GM18951 (cell line): ENCODE results near the gene LMX1A.

Experiments used
- POLR2A ChIP-seq: IDR thresholded peaks from 4 replicates; pipeline ENCODE4 v1.6.1; 2011; ENCODE audit warnings: mild to moderate bottlenecking; ENCODE audit not compliant: insufficient read length, insufficient read depth; ENCODE audit errors: extremely low read depth
- in situ Hi-C: fragments of 300-500 bp; cut with MboI; formaldehyde crosslinking; loops from one replicate; pipeline ENCODE4 v1.12.0; 2022; ENCODE audit warnings: low sequenced_read_pairs, mixed read lengths, inconsistent platforms; ENCODE audit not compliant: unreplicated experiment

LMX1A gene

DNA sequence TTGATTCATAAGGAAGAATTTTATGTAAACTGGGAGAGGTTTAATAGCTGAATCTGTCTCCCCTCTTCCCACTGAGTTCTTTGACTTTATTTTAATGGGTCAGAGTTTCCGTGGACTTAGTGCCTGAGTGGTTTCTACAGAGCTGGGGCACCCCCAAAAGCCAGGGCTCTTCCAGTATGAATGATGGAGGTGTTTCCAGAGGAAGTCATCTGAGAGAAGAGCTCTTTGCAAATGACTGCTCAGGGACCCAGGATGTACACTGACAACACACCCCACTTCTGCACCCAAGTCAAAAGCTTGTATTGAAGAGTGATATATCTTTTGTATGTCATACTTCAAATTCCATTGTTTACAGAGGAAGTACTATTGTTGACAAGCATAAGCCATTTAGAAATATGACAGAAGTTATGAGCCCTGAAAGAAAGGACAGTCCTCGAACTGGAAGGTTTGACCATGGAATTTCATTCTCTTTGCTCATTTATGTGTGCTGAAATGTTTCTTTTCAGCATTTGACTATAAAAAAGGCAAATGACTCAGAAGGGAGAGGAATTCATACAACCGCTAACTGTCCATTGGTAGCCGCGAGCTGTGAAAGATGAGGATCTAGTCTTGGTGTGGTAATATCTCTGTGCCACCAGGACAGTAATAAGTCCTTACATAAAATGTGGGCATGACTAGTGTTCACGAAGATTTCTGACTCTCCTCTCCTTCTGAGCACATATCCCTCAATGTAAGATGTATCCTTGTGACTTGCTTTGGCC lies 25.4 kb upstream of the LMX1A start:
- TF ChIP-seq POLR2A = no peak
- in situ Hi-C loops = no loop called here

DNA sequence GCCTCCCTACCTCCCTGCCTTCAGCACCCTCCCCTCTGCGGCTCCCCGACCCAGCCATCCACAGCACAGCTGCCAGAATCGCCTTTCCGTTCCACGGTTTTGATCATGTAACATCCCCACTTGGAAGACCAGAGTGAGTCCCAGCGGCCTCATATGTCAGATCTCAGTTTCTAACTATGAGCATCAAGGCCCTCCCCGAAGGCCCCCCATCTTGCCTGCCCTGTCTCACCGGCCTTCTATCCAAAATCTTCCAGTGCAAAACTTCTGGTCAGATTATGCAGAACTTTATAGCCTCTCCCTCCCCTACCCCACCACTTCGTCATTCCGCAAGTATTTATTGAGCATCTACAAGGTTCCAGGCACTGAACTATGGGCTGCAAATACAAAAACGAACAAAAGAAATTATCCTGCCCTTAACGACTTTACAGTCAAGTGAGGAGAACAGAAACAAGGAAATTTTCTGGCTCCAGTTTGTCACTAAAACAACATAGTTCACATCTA lies 20.3 kb upstream of the LMX1A start:
- no peak for TF ChIP-seq POLR2A
- in situ Hi-C loops = no loop called here

DNA sequence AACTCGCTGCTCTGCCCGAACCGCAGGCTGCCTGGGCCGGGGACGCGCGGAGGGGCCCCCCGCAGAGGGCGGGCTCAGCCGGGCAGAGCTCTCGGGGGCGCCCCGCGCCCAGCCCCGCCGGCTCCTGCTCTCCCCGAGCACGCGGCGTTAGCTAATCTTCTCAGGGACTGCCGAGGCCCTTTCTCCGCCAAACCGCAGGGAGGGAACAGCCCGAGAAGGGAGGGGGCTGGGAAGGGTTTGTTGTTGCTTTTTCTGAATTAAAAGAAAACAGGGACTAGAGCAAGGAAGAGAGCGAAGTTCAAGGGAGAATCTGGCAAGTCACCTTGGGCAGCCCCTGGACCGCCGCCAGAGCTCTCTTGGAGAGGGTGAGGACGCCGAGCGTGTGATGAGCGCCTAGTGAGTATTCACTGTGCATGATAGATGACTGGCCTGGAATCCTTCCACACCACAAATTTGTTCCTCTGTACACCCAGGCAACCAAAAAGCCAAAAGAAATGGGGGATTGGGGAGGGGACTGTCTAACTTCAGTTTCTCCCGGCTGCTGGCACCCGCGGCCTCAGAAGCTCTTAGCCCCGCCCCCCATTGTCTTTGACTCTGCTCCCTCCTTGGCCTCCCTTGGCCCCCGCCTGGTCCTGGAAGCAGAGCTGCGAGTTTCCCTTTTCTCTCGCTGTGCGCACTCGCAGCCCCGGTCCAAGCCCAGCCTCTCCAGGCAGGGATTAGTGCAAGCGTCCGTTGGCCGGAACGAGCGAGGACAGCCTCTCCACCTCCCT lies 19.7 kb upstream of the LMX1A start:
- in situ Hi-C loops = no loop called here
- TF ChIP-seq POLR2A = no peak

DNA sequence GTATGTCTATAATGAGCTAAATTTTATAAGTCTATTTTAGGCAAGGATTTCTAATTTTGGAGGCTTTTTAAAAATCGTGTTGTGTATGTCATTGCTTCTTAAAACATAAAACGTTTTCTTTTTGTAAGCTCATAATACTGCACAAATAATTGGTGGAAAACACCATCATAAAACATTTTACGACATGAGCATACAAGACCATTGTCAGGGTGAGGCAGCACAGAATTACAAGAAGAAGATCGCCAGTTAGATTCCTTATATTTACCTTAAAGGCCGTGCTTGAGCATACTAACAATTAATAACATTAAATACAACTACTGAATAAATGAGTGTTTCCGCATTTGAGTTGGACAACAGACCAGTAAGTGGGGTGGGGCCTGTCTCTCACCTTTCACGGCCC lies 19.1 kb upstream of the LMX1A start:
- in situ Hi-C loops = no loop called here
- no peak for TF ChIP-seq POLR2A

DNA sequence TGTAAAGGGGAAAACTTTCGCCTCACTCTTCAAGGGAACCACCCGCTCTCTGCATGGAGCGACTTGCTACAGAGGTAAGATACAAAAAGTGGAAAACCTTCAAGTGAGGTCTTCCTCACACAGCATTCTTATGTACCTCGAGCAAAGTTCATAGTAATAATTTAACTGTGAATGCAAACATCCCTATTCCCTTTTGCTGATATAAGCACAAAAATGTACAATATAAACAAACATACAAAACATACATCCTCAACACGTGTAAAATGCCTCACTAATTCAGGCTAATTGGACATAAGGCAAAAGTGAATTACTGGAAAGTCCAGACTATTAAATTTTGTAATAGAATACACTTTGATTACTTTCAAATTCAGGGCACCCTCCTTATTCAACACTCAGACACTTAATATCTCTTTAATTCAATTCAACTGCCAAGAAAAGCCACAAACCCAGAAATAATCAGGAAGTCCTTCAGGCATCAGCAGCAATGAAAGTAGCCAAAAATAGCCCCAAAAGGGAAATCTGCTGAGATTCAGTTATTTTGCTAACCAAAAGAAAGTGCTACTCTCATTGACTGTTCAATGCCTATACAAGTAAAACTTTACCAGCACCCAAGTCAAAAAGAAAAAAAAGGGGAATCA lies 15.2 kb upstream of the LMX1A start:
- no peak for TF ChIP-seq POLR2A
- in situ Hi-C loops = no loop called here

DNA sequence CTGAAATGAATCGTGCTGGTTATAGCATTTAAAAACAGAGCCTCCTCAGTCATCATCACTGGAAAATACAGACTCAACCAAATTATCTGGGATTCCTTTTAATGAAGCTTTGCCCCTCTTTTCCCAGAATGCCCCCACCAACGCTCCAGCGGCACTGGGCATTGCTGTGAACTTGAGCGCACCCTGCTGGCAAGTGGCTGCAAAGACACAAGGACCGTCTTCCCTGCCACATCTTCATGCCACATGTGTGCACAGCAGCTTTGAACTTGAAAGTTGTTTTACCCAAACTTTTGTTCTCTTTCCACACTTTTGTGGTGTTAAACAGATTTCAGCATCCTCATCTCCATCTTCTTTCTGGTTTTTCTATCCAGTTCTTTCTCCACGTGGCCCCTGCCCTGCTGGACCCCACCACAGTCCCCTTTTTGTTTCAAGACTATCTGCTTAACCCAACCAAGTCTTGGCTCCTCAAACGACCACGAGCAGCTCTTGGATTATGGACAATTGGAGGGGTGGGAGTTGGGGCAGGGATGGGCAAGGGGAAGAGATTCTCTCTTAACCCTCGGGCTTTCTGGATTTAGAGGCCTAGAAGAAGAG lies 12.8 kb upstream of the LMX1A start:
- TF ChIP-seq POLR2A = no peak
- in situ Hi-C loops = no loop called here

DNA sequence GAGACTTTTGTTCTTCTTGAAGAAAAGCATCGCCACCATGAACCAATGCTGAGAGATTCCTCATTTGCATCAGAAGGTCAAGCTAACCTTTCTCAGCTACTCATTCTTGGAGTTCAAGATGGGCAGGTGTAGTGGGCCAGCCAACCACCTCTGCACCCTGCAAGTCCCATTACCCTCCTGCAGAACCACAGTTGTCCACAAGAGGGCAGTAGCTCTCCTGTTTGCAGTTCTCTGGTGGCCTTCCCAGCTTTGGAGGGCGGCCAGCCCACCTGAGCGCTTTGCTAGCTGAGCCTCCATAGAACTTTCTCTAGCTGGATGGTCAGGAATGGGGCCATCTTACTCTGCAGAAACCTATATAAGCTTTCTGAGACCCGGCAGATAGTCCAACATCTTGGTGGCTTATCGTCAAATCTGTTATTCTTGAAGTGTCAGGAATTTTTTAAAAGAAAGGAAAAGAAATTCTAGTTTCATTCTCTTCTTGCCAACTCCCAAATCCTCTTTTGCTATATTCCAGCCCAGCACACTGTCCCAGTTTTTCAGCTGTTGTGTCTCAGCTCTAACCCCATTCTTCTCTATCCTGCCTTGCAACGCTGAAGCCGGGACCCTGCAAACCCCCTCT lies 11.0 kb upstream of the LMX1A start:
- in situ Hi-C loops = no loop called here
- no peak for TF ChIP-seq POLR2A

DNA sequence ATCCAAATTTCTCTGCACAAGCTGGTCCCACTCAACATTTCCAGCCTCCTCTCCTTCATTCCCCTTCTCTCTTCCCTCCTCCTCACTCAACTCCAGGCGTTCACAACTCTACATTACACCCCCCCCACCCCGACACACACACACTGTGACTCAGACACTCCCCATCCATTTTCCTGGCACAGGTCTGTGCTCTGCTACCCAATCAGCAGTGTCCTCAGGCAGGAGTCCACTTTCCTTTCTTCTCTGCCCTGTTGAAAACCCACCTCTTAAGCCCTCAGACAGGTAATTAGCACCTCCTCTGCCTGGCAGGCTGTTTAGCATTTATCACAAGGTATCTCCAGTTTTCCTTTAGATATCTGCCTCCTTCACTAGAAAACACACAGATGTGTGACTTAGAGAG lies 8.8 kb upstream of the LMX1A start:
- no peak for TF ChIP-seq POLR2A
- in situ Hi-C loops = no loop called here

DNA sequence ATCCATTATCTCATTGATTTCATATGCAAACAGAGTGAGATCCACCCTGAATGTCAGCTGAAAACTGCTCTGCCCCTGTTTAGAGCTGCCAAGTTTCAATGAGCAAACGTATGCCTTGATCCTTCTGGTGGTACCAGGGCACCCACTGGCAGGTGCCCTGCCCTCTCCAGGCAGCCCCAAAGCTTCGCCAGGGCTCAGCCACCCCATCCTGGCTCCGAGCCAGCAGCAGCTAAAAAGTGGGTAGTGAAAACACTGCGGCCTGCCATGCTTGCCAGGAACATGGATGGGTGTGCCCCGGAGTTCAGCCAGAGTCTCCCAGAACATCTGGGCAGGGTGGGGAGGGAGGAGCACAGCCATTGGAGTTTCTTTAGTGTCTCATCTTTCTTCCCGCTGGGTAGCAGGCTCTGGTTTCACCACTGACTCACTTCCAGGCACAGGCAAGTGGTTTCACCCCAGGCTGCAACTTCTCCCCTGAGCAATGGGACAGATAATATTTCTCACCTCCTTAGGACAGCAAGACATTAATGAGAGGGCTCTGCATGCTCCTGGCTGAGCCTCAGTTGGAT lies 8.1 kb upstream of the LMX1A start:
- no peak for TF ChIP-seq POLR2A
- in situ Hi-C loops = no loop called here

DNA sequence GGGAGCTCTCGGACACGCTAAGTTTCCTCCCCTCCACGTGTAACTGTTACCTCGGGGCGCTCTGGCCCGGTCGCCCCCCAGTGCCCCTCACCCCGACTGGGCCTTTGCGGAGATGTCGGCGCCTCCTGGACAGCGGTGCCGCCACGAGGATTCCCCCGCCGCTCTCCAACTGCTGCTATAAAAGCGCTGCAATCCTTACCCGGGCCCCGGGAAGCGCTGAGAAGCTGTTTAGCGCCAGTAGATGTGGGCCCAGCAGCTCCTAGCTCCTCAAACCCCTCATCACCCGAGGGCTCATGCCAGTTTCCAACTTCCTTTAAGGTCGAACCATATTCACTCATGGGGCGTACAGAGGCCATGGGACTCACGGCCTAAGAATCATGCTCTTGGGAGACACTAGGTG lies 361 bp upstream of the LMX1A start:
- no peak for TF ChIP-seq POLR2A
- in situ Hi-C loops = no loop called here

DNA sequence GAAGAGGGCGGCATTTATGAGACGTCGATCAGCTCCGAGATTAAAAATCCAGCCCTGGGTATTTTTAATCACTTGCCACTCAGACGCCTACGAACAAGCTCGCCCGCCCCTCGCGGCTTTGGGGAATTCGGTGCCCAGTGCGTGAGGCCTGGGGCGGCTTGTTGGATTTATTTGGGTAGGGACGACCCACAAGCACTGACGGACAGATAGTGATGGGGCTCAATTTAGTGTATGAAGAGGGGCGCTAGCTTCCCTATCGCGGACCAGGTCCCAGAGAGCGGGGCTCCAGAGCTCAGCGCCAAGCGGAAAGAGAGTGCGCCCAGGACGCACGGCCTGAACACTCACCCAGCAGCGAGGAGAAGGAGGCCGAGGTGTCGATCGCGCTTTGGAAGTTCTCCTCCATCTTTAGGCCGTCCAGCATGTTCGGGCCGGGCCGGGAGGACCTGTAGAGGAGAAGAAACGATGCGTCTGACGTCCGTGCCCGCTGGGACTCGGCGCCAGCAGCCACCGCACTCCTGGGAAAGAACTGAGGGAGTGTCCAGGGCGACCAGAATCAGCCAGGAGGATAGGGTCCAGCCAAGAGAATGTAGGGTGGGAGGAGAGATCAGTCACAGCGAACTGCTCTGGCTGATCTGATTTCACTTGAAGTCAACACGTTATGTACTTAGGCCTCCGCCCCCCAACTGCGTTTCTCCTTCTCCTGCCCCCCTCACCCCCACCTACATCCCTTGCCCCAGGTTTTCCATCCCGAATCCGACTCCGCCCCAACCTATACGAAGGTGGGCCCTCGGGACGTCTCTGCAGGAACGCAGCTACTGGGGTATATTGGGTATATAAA lies 1.2 kb downstream of the LMX1A start:
- TF ChIP-seq POLR2A = no peak
- in situ Hi-C loops = no loop called here

DNA sequence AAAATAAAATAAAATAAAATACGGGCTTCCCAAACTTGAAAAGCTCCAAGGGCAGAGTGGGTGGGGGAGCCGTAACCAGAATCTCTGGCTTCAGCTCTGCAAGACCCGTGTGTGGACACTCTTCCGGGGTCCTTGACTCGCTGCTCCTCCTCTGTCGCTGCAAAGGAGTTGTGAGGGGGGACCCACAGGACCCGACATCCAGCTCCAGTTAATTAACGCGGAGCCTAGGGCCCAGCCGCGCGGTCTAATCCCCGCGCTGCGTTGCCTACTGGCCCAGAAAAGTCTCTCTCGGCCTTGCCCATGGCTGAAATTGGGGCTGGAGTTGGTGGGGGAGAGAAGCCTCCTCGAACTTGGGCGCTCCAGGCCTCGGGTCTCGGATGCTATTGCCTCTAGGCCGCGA lies 1.8 kb downstream of the LMX1A start:
- TF ChIP-seq POLR2A = no peak

More for the DNA sequence above, 1.8 kb downstream of the LMX1A start:
- in situ Hi-C loops = no loop called here
